RCC 7860 (cell line): ENCODE data around the gene RTKN.

Source experiments
- DNase-seq: peaks from one replicate; pipeline ENCODE4 v3.0.0-alpha.2; 2015; ENCODE audit warnings: low spot score
- FAIRE-seq: peaks from 2 replicates; lab custom pipeline; 2012; peaks lifted over from hg19 to GRCh38; lab: Jason Lieb, UNC

The RTKN gene

DNA sequence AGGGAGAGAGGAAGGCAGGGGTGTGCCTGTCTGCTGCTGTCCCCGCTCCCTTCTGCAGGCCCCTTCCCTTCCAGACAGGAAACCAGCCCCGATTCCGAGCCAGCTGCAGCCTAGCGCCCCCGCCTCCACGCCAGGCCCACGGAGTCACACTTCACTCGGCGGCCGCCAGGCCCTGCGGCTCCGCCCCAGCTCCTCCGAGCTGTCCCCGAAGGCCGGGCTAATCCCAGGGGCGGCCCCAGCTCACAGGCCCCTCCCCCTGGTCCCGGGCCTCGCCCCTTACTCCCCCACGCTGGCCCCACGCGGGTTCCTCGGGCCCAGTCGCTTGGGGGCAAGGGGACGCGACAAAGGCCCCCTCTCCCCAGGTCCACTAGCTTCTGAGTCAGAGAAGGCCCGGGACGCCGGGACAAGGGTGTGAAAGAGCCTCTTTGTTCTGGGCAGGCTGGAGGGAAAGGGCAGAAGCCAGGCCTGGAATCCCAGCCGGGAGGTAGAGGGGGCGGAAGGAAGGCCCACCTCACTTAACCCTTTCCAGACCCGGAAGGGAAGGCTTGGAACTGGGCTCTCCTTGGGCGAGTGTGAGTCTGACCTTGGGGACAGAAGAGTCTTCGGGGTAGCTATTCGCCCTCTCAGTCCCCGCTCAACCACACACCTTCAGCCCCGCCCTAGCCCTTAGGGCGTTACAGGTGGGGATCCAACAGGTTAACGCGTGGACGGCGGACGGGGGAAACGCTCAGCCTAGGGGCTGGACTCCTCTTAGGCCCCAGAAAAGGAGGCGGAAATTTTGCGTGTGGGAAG, 1.2 kb downstream of the RTKN start:
- peak; percentile 76 for DNase-seq
- peak; percentile 53 for FAIRE-seq

- FAIRE-seq (no peak), DNase-seq (no peak)
Measured at GRCh38 chr2:74439803-74440377, 1.8 kb downstream of the RTKN start.

DNA sequence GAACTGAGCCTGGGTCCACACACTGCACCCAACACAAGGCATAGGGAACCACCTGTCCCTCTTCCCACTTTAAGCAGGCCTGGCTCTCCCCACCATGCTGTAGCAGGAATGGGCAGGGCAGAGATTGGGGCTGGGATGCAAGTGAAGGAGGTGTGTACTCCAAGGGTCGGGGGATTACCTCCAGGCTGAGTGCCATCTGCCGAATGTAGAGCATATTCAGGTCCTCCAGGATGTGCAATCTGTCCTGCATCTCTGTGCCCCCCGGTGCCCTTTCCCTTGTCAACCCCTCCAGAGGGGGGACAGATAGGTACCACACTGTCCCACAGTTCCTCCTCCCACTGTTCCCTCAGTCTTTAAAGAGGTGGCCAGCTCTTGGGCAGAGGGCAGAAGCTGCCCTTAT, 2.4 kb downstream of the RTKN start:
- no peak for DNase-seq
- FAIRE-seq, result no peak

GRCh38 chr2:74438248-74438647, 3.5 kb downstream of the RTKN start:
- DNase-seq, result no peak
- no peak for FAIRE-seq

DNA sequence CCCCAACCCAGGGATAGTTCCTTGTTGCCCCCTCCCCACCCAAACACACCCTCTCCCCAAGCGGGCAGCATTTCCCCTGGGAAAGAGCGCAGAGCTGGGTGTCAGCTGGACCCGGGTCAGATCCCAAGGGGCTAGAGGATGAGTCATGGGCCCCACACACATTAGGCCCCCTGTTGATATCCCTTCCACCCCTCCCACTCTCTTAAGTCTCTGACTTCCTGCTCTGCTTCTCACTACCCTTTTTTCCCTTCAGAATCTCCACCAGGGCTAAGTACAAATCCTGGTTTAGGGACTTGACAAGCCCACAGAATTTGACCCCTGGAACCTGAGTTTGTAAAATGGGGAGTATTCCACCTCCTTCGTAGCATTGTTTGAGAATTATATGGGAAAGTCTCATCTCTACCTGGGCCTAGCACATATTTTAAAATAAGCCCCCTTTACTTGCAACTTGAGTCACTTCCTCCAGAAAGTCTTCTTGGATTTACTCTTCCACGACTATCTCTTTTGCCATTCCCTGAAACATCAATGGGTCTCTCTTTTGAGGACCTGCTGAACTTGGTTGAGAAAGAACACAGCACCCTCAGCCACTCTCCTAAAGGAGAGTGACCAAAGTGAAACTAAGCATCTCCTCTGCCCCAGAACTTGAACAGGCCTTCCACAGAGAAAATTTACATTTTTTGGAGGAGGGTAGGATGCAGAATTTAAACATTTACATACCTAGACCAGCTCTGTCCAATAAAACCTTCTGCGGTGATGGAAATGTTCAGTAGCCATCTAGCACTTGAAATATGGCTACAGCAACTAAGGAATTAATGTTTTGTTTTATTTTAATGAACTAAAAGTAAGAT, 4.7 kb downstream of the RTKN start:
- FAIRE-seq (no peak), DNase-seq (no peak)

DNA sequence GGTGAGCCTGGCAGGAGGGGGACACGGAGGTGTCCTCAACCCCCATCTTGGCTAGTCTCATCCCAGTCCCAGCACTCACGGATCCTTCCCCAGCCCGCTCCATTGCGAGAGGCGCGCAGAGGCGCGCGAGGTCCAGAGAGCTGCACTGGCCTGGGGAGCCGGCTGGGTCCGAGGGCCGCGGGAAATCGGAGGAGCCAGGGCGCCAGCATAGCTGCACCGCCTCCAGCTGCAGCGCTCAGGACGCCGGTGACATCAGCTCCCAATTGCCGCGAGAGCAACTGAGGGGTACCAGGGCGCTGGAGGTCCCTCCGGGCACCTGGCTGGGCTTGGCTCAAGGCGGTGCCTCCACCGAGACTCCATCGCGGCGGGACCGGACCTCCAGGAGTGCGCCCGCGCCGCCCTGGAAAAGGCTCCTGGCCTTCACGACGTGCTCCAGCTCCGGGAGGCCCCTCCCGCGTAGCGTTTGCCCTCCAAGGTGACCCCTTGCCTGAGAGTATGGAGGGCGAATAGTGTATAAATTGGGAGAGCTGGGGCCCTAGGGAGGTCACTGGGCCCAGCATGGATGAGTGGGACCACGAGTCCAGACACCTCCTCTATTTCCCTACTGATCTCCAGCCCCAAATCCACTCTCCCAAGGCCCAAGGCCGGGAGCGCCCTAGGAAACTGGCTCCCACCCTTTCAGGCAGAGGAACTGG, 5.5 kb downstream of the RTKN start:
- no peak for DNase-seq
- FAIRE-seq, result no peak

- no peak for FAIRE-seq
Measured at GRCh38 chr2:74430502-74430901, 11.2 kb downstream of the RTKN start.

GRCh38 chr2:74429487-74430451, 12.0 kb downstream of the RTKN start:
- no peak for FAIRE-seq
- DNase-seq, result no peak

More at GRCh38 chr2:74430502-74430901, 11.2 kb downstream of the RTKN start:
- no peak for DNase-seq

- DNase-seq (no peak), FAIRE-seq (no peak)
Measured at GRCh38 chr2:74428675-74429074, 13.1 kb downstream of the RTKN start.

GRCh38 chr2:74427551-74427950, 14.2 kb downstream of the RTKN start:
- DNase-seq (no peak), FAIRE-seq (no peak)

DNA sequence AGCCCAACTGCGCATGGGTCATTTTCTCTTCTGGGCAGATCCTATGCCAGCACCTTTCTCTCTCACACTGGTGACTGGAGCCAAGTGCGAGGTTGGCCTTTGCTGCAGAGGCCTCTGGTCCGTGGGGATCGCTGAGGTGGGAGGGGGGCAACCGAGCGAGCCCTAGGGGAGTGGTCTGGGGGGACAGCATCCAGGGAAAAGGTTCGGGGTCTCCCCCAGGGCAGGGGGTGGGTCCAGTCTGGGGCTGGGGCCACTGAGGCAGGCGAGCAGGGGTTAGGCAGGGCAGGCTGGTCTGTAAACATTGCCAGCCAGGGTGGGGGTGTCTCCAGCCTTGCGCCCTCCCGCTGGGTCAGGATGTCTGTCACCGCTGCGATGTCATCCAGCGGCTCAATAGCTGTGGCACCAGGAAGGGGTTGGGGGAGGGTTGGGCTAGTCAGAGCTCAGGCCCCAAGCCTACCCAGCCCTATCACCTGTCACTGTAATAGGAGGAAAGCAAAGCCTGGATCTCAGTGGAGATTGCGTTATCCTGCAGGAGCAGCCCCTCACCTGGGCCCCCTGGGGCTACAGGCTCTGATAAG, 15.5 kb downstream of the RTKN start:
- FAIRE-seq (no peak), DNase-seq (no peak)

GRCh38 chr2:74425523-74425922, 16.2 kb downstream of the RTKN start:
- FAIRE-seq, result no peak
- DNase-seq, result peak; percentile 66

GRCh38 chr2:74424995-74425406, 16.7 kb downstream of the RTKN start:
- FAIRE-seq (no peak), DNase-seq (no peak)

GRCh38 chr2:74424139-74424992, 17.4 kb downstream of the RTKN start:
- no peak for FAIRE-seq
- peak; percentile 36 for DNase-seq

- no peak for DNase-seq
- no peak for FAIRE-seq
Measured at GRCh38 chr2:74423231-74424095, 18.3 kb downstream of the RTKN start.

GRCh38 chr2:74421221-74421870, 20.4 kb downstream of the RTKN start, which contains the start of the genes C2orf81 and WDR54:
Gene C2orf81, minus strand, starts transcription at chr2:74421619. Its CDS starts 59 bp downstream, at chr2:74421560.
Gene WDR54, plus strand, starts transcription at chr2:74421730. Its CDS starts 424 bp downstream, at chr2:74422154.
- FAIRE-seq, result no peak
- DNase-seq, result peak; percentile 82
